ENCODE results near the gene HABP4. TPM values are rescaled to one million over a fixed set of nuclear protein-coding genes. Genes with fewer than 3 reads are reported as not detected.
"Not testable (repeated sequence)": the region's sequence is repeated elsewhere in the genome, so short reads cannot be mapped to it uniquely, and the experiment has no call there.

Gene HABP4
- total RNA-seq, 1 donor, result 12.4 TPM

- no peaks in the 10 kb centered on the region for H3K27me3 ChIP-seq (ENCODE audit: insufficient read depth, low read length)
- H3K9me3 ChIP-seq (ENCODE audit: low read depth, low read length), result no peaks in the 10 kb centered on the region
- H3K4me3 ChIP-seq (ENCODE audit: low read length), result no peak overlapping the region
- no peaks in the 10 kb centered on the region for H3K4me1 ChIP-seq (ENCODE audit: insufficient read depth, low read length)
These were observed 44.3 kb downstream of the HABP4 start for GRCh38 chr9:96494215-96494800.

GRCh38 chr9:96495341-96495740, 45.4 kb downstream of the HABP4 start:
- no peak overlapping the region for H3K4me3 ChIP-seq (ENCODE audit: low read length)
- no peaks in the 10 kb centered on the region for H3K4me1 ChIP-seq (ENCODE audit: insufficient read depth, low read length)
- no peaks in the 10 kb centered on the region for H3K9me3 ChIP-seq (ENCODE audit: low read depth, low read length)
- no peaks in the 10 kb centered on the region for H3K27me3 ChIP-seq (ENCODE audit: insufficient read depth, low read length)

- H3K4me1 ChIP-seq (ENCODE audit: insufficient read depth, low read length), result no peaks in the 10 kb centered on the region
- H3K9me3 ChIP-seq (ENCODE audit: low read depth, low read length), result no peaks in the 10 kb centered on the region
- no peaks in the 10 kb centered on the region for H3K27me3 ChIP-seq (ENCODE audit: insufficient read depth, low read length)
- H3K4me3 ChIP-seq (ENCODE audit: low read length), result no peak overlapping the region
These were observed 46.6 kb downstream of the HABP4 start for GRCh38 chr9:96496368-96497116.

GRCh38 chr9:96497117-96497399, 47.1 kb downstream of the HABP4 start:
- no peak overlapping the region for H3K4me3 ChIP-seq (ENCODE audit: low read length)
- H3K4me1 ChIP-seq (ENCODE audit: insufficient read depth, low read length), result no peaks in the 10 kb centered on the region

GRCh38 chr9:96498796-96499195, 48.8 kb downstream of the HABP4 start:
- Histone ChIP-seq H3K9me3 (ENCODE audit: low read depth, low read length) (no peaks in the 10 kb centered on the region), H3K27me3 (ENCODE audit: insufficient read depth, low read length) (no peaks in the 10 kb centered on the region), H3K4me3 (ENCODE audit: low read length) (no peak overlapping the region), H3K4me1 (ENCODE audit: insufficient read depth, low read length) (no peaks in the 10 kb centered on the region)

More at GRCh38 chr9:96497117-96497399, 47.1 kb downstream of the HABP4 start:
- no peaks in the 10 kb centered on the region for H3K27me3 ChIP-seq (ENCODE audit: insufficient read depth, low read length)
- H3K9me3 ChIP-seq (ENCODE audit: low read depth, low read length), result no peaks in the 10 kb centered on the region

GRCh38 chr9:96499257-96499656, 49.3 kb downstream of the HABP4 start:
- no peaks in the 10 kb centered on the region for H3K9me3 ChIP-seq (ENCODE audit: low read depth, low read length)
- no peak overlapping the region for H3K4me3 ChIP-seq (ENCODE audit: low read length)
- no peaks in the 10 kb centered on the region for H3K27me3 ChIP-seq (ENCODE audit: insufficient read depth, low read length)
- H3K4me1 ChIP-seq (ENCODE audit: insufficient read depth, low read length), result no peaks in the 10 kb centered on the region

GRCh38 chr9:96500696-96501632, 51.0 kb downstream of the HABP4 start:
- Histone ChIP-seq H3K27me3 (ENCODE audit: insufficient read depth, low read length) (no peaks in the 10 kb centered on the region), H3K4me3 (ENCODE audit: low read length) (no peak overlapping the region), H3K9me3 (ENCODE audit: low read depth, low read length) (no peaks in the 10 kb centered on the region), H3K4me1 (ENCODE audit: insufficient read depth, low read length) (no peaks in the 10 kb centered on the region)

- Histone ChIP-seq H3K4me3 (ENCODE audit: low read length) (no peak overlapping the region), H3K9me3 (ENCODE audit: low read depth, low read length) (no peaks in the 10 kb centered on the region), H3K27me3 (ENCODE audit: insufficient read depth, low read length) (no peaks in the 10 kb centered on the region), H3K4me1 (ENCODE audit: insufficient read depth, low read length) (no peaks in the 10 kb centered on the region)
These were observed 51.9 kb downstream of the HABP4 start for GRCh38 chr9:96501633-96502538.

GRCh38 chr9:96502539-96503373, 52.8 kb downstream of the HABP4 start:
- Histone ChIP-seq H3K9me3 (ENCODE audit: low read depth, low read length) (no peaks in the 10 kb centered on the region), H3K27me3 (ENCODE audit: insufficient read depth, low read length) (no peaks in the 10 kb centered on the region)

GRCh38 chr9:96503374-96503748, 53.4 kb downstream of the HABP4 start:
- H3K27me3 ChIP-seq (ENCODE audit: insufficient read depth, low read length); H3K9me3 ChIP-seq (ENCODE audit: low read depth, low read length); H3K4me1 ChIP-seq (ENCODE audit: insufficient read depth, low read length); H3K4me3 ChIP-seq (ENCODE audit: low read length): not testable (repeated sequence)

More at GRCh38 chr9:96502539-96503373, 52.8 kb downstream of the HABP4 start:
- Histone ChIP-seq H3K4me3 (ENCODE audit: low read length) (no peak overlapping the region), H3K4me1 (ENCODE audit: insufficient read depth, low read length) (no peaks in the 10 kb centered on the region)

GRCh38 chr9:96503918-96504317, 53.9 kb downstream of the HABP4 start:
- Histone ChIP-seq H3K4me3 (ENCODE audit: low read length) (no peak overlapping the region), H3K9me3 (ENCODE audit: low read depth, low read length) (no peaks in the 10 kb centered on the region), H3K27me3 (ENCODE audit: insufficient read depth, low read length) (no peaks in the 10 kb centered on the region), H3K4me1 (ENCODE audit: insufficient read depth, low read length) (no peaks in the 10 kb centered on the region)

- Histone ChIP-seq H3K27me3 (ENCODE audit: insufficient read depth, low read length) (no peaks in the 10 kb centered on the region), H3K4me3 (ENCODE audit: low read length) (no peak overlapping the region), H3K4me1 (ENCODE audit: insufficient read depth, low read length) (no peaks in the 10 kb centered on the region), H3K9me3 (ENCODE audit: low read depth, low read length) (no peaks in the 10 kb centered on the region)
These were observed 55.5 kb downstream of the HABP4 start for GRCh38 chr9:96505316-96505991.

- no peak overlapping the region for H3K4me3 ChIP-seq (ENCODE audit: low read length)
- no peaks in the 10 kb centered on the region for H3K4me1 ChIP-seq (ENCODE audit: insufficient read depth, low read length)
- H3K9me3 ChIP-seq (ENCODE audit: low read depth, low read length), result no peaks in the 10 kb centered on the region
- H3K27me3 ChIP-seq (ENCODE audit: insufficient read depth, low read length), result no peaks in the 10 kb centered on the region
These were observed 58.4 kb downstream of the HABP4 start for GRCh38 chr9:96508227-96508940.

All from mononuclear cell (primary cell).